ENCODE results near the gene TRUB1. TPM values are rescaled to one million over a fixed set of nuclear protein-coding genes. Genes with fewer than 3 reads are reported as not detected.
A peak's percentile ranks its signal among the peaks of the same experiment; 100 is the strongest.

Gene TRUB1
- total and polyA plus RNA-seq, 2 of the 4 experiments (the other 2 are of a cell fraction), result 9.1 to 17.9 TPM

DNA sequence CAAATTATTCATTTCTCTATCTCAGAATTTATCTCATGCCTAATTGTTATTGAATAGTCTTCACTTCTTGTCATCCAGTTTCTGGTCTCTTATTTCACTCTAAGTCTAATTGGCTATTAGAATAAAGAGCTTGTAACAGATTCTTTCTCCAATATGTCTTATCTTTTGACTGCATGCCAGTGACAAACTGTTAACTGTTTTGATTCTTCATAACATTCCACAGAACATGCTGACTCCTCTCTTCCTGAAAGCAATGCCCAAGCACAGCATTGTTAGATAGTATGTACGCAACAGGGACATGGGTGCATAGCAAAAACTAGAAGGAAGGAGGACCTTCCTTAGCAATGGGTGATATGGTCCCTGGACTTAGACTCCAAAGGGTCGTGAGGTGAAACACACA is 65.4 kb downstream of the TRUB1 start:
- BruUV-seq (replicated peaks), result no TSS peak
- TF ChIP-seq CHD1 (IDR thresholded peaks at IDR 0.05; ENCODE audit: low read depth, low read length) (no peak), FOS (IDR thresholded peaks at IDR 0.05; ENCODE audit: low read depth, low read length) (no peak), MXI1 (IDR thresholded peaks at IDR 0.05; ENCODE audit: borderline replicate concordance, low read depth, low read length) (no peak), MAFK (IDR thresholded peaks at IDR 0.05; ENCODE audit: low read depth, low read length) (no peak), POLR2A (IDR thresholded peaks at IDR 0.05; ENCODE audit: low read depth, low read length) (no peak), NFE2L2 (IDR thresholded peaks at IDR 0.05; ENCODE audit: low read depth, low read length) (no peak), RCOR1 (IDR thresholded peaks at IDR 0.05; ENCODE audit: insufficient replicate concordance, low read length) (no peak), RFX5 (IDR thresholded peaks at IDR 0.05; ENCODE audit: low read depth, low read length) (no peak), MAZ (IDR thresholded peaks at IDR 0.05; ENCODE audit: borderline replicate concordance, low read depth, low read length) (no peak), CEBPB (IDR thresholded peaks at IDR 0.05; ENCODE audit: low read depth, low read length) (no peak), BHLHE40 (IDR thresholded peaks at IDR 0.05; ENCODE audit: low read depth, low read length) (no peak), RAD21 (IDR thresholded peaks at IDR 0.05; ENCODE audit: low read length) (no peak), SMC3 (IDR thresholded peaks at IDR 0.05; ENCODE audit: low read depth, low read length) (no peak)
- TF ChIP-seq, protein P1, sequence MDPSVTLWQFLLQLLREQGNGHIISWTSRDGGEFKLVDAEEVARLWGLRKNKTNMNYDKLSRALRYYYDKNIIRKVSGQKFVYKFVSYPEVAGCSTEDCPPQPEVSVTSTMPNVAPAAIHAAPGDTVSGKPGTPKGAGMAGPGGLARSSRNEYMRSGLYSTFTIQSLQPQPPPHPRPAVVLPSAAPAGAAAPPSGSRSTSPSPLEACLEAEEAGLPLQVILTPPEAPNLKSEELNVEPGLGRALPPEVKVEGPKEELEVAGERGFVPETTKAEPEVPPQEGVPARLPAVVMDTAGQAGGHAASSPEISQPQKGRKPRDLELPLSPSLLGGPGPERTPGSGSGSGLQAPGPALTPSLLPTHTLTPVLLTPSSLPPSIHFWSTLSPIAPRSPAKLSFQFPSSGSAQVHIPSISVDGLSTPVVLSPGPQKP (IDR thresholded peaks at IDR 0.05; ENCODE audit: borderline replicate concordance, low read depth, low read length), result no peak
- TF ChIP-seq, protein P2, sequence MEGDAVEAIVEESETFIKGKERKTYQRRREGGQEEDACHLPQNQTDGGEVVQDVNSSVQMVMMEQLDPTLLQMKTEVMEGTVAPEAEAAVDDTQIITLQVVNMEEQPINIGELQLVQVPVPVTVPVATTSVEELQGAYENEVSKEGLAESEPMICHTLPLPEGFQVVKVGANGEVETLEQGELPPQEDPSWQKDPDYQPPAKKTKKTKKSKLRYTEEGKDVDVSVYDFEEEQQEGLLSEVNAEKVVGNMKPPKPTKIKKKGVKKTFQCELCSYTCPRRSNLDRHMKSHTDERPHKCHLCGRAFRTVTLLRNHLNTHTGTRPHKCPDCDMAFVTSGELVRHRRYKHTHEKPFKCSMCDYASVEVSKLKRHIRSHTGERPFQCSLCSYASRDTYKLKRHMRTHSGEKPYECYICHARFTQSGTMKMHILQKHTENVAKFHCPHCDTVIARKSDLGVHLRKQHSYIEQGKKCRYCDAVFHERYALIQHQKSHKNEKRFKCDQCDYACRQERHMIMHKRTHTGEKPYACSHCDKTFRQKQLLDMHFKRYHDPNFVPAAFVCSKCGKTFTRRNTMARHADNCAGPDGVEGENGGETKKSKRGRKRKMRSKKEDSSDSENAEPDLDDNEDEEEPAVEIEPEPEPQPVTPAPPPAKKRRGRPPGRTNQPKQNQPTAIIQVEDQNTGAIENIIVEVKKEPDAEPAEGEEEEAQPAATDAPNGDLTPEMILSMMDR (conservative IDR thresholded peaks at IDR 0.05; ENCODE audit: low read depth, low read length), result no peak
- TF ChIP-seq, protein P3, sequence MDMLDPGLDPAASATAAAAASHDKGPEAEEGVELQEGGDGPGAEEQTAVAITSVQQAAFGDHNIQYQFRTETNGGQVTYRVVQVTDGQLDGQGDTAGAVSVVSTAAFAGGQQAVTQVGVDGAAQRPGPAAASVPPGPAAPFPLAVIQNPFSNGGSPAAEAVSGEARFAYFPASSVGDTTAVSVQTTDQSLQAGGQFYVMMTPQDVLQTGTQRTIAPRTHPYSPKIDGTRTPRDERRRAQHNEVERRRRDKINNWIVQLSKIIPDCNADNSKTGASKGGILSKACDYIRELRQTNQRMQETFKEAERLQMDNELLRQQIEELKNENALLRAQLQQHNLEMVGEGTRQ (IDR thresholded peaks at IDR 0.05; ENCODE audit: low read depth, low read length), result no peak
- Histone ChIP-seq H3K36me3 (ENCODE audit: control insufficient read depth, insufficient read depth, low read length) (no peaks in the 10 kb centered on the region), H3K56ac (ENCODE audit: extremely low read depth, insufficient read depth, low read length) (no peak overlapping the region), H2AK9ac (replicated peaks; ENCODE audit: low read depth, low read length, poor library complexity) (no peak overlapping the region), H4K91ac (ENCODE audit: insufficient read depth, low read depth, low read length) (no peak overlapping the region), H2BK120ac (ENCODE audit: low read depth, low read length) (no peak overlapping the region), H3K4ac (ENCODE audit: low read depth, low read length) (no peak overlapping the region), H3K4me2 (ENCODE audit: low read depth, low read length) (no peak overlapping the region), H2BK15ac (ENCODE audit: low read depth, low read length) (no peak overlapping the region), H3K4me3 (ENCODE audit: insufficient read depth, low read depth, low read length) (no peak overlapping the region), H3K23ac (ENCODE audit: low read depth, low read length) (no peak overlapping the region), H3K9me1 (ENCODE audit: insufficient read depth, low read length) (no peaks in the 10 kb centered on the region; the same call in 1 of the 2 replicates), H2BK5ac (ENCODE audit: low read depth, low read length, poor library complexity, severe bottlenecking) (no peak overlapping the region), H4K8ac (ENCODE audit: low read depth in 2 of 2, low read length in 2 of 2) (no peak overlapping the region), H3K14ac (replicated peaks; ENCODE audit: low read depth, low read length) (no peak overlapping the region), H3K27me3 (ENCODE audit: control insufficient read depth, insufficient read depth, low read length) (peaks cover 5% of the 10 kb centered on the region; the same call in 1 of the 2 replicates), H4K5ac (ENCODE audit: low read depth, low read length) (no peak overlapping the region), H3K27ac (ENCODE audit: insufficient read depth, low read length) (no peak overlapping the region), H2BK20ac (ENCODE audit: low read depth, low read length) (no peak overlapping the region), H3K9ac (ENCODE audit: low read depth, low read length) (no peak overlapping the region), H3K4me1 (ENCODE audit: control insufficient read depth, insufficient read depth, low read length) (peaks cover 5% of the 10 kb centered on the region; the same call in 1 of the 2 replicates), H3K79me1 (ENCODE audit: low read depth in 1 of 2, low read length in 2 of 2) (no peaks in the 10 kb centered on the region), H4K20me1 (ENCODE audit: insufficient read depth, low read length) (no peaks in the 10 kb centered on the region), H2AFZ (replicated peaks; ENCODE audit: low read length, poor library complexity) (peak overlapping the region; percentile 19), H3K9me3 (ENCODE audit: control insufficient read depth, insufficient read depth, low read length) (no peaks in the 10 kb centered on the region), H2AK5ac (ENCODE audit: low read depth, low read length) (no peak overlapping the region), H3K18ac (ENCODE audit: low read depth, low read length) (no peak overlapping the region)
- ChIA-PET POLR2A (ENCODE audit: unreplicated experiment) (no interaction called here), CTCF (no interaction called here)
- no peak for DNase-seq
- WGBS, 2 experiments (ENCODE audit: extremely low coverage in 2 of 2, insufficient read length in 1 of 2), result 60% methylated on average over 1 of the region's 2 CpGs; no CpG with 5 or more reads in 1 of the 2 experiments
- dilution Hi-C loops (cut with HindIII; ENCODE audit: low sequenced_read_pairs, unreplicated experiment) (no loop called here), in situ Hi-C loops (cut with MboI; ENCODE audit: low sequenced_read_pairs) (no loop called here), intact Hi-C loops (cut with micrococcal nuclease) (no loop called here)
- ATAC-seq (ENCODE audit: low read depth), result no peak
